Smooth muscle cell (in vitro differentiated cells): ENCODE data around the gene HYDIN. TPM values are rescaled to one million over a fixed set of nuclear protein-coding genes. Genes with fewer than 3 reads are reported as not detected.

Source experiments
- DNase-seq: peaks from one replicate; lab custom pipeline; 2025; ENCODE audit not compliant: unreplicated experiment; lab: John Stamatoyannopoulos, UW
- H2AFZ ChIP-seq: fragments of 200-600 bp; sonication (generic); 2 replicates; pipeline ENCODE4 v1.6.0; 2016; ENCODE audit warnings: antibody characterized with exemption, low read depth, mild to moderate bottlenecking
- H3F3A ChIP-seq: fragments of 200-600 bp; sonication (generic); 2 replicates; pipeline ENCODE4 v1.6.0; 2017; ENCODE audit warnings: antibody characterized with exemption, low read depth
- H3K27ac ChIP-seq: fragments of 200-600 bp; sonication (generic); 2 replicates; pipeline ENCODE4 v1.5.1; 2016; ENCODE audit warnings: low read depth, mild to moderate bottlenecking
- H3K27me3 ChIP-seq: fragments of 200-600 bp; sonication (generic); 2 replicates; pipeline ENCODE4 v1.6.1; 2016; ENCODE audit warnings: low read depth, mild to moderate bottlenecking
- H3K36me3 ChIP-seq: fragments of 200-600 bp; sonication (generic); 2 replicates; pipeline ENCODE4 v1.5.1; 2016; ENCODE audit warnings: low read depth
- H3K4me1 ChIP-seq: fragments of 200-600 bp; sonication (generic); 2 replicates; pipeline ENCODE4 v1.5.1; 2016; ENCODE audit warnings: low read depth
- H3K4me2 ChIP-seq: fragments of 200-600 bp; sonication (generic); 2 replicates; pipeline ENCODE4 v1.6.0; 2016; ENCODE audit warnings: mild to moderate bottlenecking
- H3K4me3 ChIP-seq: fragments of 200-600 bp; sonication (generic); 2 replicates; pipeline ENCODE4 v1.5.1; 2016; ENCODE audit warnings: mild to moderate bottlenecking
- H3K79me2 ChIP-seq: fragments of 200-600 bp; sonication (generic); 2 replicates; pipeline ENCODE4 v1.6.0; 2016; ENCODE audit warnings: low read depth, mild to moderate bottlenecking
- H3K9ac ChIP-seq: fragments of 200-600 bp; sonication (generic); 2 replicates; pipeline ENCODE4 v1.6.0; 2016; ENCODE audit warnings: low read depth
- H3K9me3 ChIP-seq: fragments of 200-600 bp; sonication (generic); replicated peaks from 2 replicates; pipeline ENCODE4 v1.5.1; 2016; ENCODE audit warnings: low read depth
- H4K20me1 ChIP-seq: fragments of 200-600 bp; sonication (generic); 2 replicates; pipeline ENCODE4 v1.6.0; 2016; ENCODE audit warnings: low read depth
- CTCF ChIP-seq: fragments of 200-600 bp; sonication (generic); IDR thresholded peaks from 2 replicates; pipeline ENCODE4 v1.5.1; 2017; ENCODE audit warnings: borderline replicate concordance, mild to moderate bottlenecking, antibody characterized with exemption; ENCODE audit not compliant: insufficient read depth, poor library complexity, severe bottlenecking
- WGBS: methylation state at CpG from one replicate; pipeline ENCODE4 v1.1.7; 2016; ENCODE audit warnings: low lambda C conversion rate; 5-methylcytosine and 5-hydroxymethylcytosine counted together
- polyA plus RNA-seq: library from polyadenylated mRNA; unstranded; fragments of >200 nt; fragmentation: Nextera tagmentation; extraction: Ambion mirVana; gene quantifications from 2 replicates; pipeline ENCODE4 v1.2.1, GENCODE V29; 2016
- total RNA-seq: library from RNA; depleted of rRNA; stranded (reverse); fragments of >200 nt; gene quantifications from 2 replicates; pipeline ENCODE4 v1.2.3, GENCODE V29; 2014

Gene HYDIN
- total and polyA plus RNA-seq, 2 experiments from 2014 or later, result 0.41 to 0.45 TPM

- Histone ChIP-seq H3K79me2 (no peaks in the 10 kb centered on the region), H3F3A (peaks cover 14% of the 10 kb centered on the region), H3K4me2 (no peak overlapping the region), H3K9me3 (no peaks in the 10 kb centered on the region), H3K27me3 (no peaks in the 10 kb centered on the region), H3K36me3 (no peaks in the 10 kb centered on the region), H3K4me1 (no peaks in the 10 kb centered on the region), H3K27ac (no peak overlapping the region), H3K4me3 (no peak overlapping the region), H4K20me1 (peaks cover 4% of the 10 kb centered on the region), H3K9ac (no peak overlapping the region), H2AFZ (no peak overlapping the region)
- TF ChIP-seq CTCF, result no peak
- 92% methylated on average over 8 of the region's 8 CpGs for WGBS
- no peak for DNase-seq
Measured at GRCh38 chr16:70777973-70778406, 452.5 kb downstream of the HYDIN start.

GRCh38 chr16:70777496-70777895 is 453.0 kb downstream of the HYDIN start:
- Histone ChIP-seq H3K9me3 (no peaks in the 10 kb centered on the region), H3K27ac (no peak overlapping the region), H3K27me3 (no peaks in the 10 kb centered on the region), H3K4me3 (no peak overlapping the region), H3K36me3 (no peaks in the 10 kb centered on the region), H2AFZ (no peak overlapping the region), H3K4me2 (no peak overlapping the region), H4K20me1 (peaks cover 4% of the 10 kb centered on the region), H3F3A (peaks cover 14% of the 10 kb centered on the region), H3K9ac (no peak overlapping the region), H3K79me2 (no peaks in the 10 kb centered on the region), H3K4me1 (no peaks in the 10 kb centered on the region)
- no peak for TF ChIP-seq CTCF
- DNase-seq, result no peak
- WGBS, result 98% methylated on average over 9 of the region's 9 CpGs

- TF ChIP-seq CTCF, result no peak
- no peak overlapping the region for H3K4me3 ChIP-seq
- peaks cover 4% of the 10 kb centered on the region for H4K20me1 ChIP-seq
- no peak overlapping the region for H3K9ac ChIP-seq
- 94% methylated on average over 4 of the region's 4 CpGs for WGBS
- H3K9me3 ChIP-seq, result no peaks in the 10 kb centered on the region
- no peaks in the 10 kb centered on the region for H3K4me1 ChIP-seq
- no peaks in the 10 kb centered on the region for H3K36me3 ChIP-seq
- no peak overlapping the region for H3K27ac ChIP-seq
- peaks cover 14% of the 10 kb centered on the region for H3F3A ChIP-seq
- H3K4me2 ChIP-seq, result no peak overlapping the region
- H3K27me3 ChIP-seq, result no peaks in the 10 kb centered on the region
- no peak for DNase-seq
- no peaks in the 10 kb centered on the region for H3K79me2 ChIP-seq
- no peak overlapping the region for H2AFZ ChIP-seq
Measured at GRCh38 chr16:70775399-70775798, 455.1 kb downstream of the HYDIN start.

- Histone ChIP-seq H3K79me2 (no peaks in the 10 kb centered on the region), H3K4me1 (no peaks in the 10 kb centered on the region), H3K4me2 (no peak overlapping the region), H3K9me3 (no peaks in the 10 kb centered on the region), H3K9ac (no peak overlapping the region), H2AFZ (no peak overlapping the region), H3K27ac (no peak overlapping the region), H3K27me3 (no peaks in the 10 kb centered on the region), H3F3A (peaks cover 9% of the 10 kb centered on the region), H3K4me3 (no peak overlapping the region), H4K20me1 (peaks cover 4% of the 10 kb centered on the region), H3K36me3 (no peaks in the 10 kb centered on the region)
- WGBS, result 91% methylated on average over 13 of the region's 13 CpGs
- TF ChIP-seq CTCF, result no peak
- DNase-seq, result no peak
Measured at GRCh38 chr16:70774261-70774660, 456.3 kb downstream of the HYDIN start.
